Measurements from ENCODE around the gene RAB36.
"Not testable (repeated sequence)": the region's sequence is repeated elsewhere in the genome, so short reads cannot be mapped to it uniquely, and the experiment has no call there.

Gene RAB36

GRCh38 chr22:23121000-23121421, 24.3 kb upstream of the RAB36 start:
- no peak for DNase-seq (ENCODE audit: low read depth)

GRCh38 chr22:23121424-23121823, 23.9 kb upstream of the RAB36 start:
- DNase-seq (ENCODE audit: low read depth) = no peak

DNA sequence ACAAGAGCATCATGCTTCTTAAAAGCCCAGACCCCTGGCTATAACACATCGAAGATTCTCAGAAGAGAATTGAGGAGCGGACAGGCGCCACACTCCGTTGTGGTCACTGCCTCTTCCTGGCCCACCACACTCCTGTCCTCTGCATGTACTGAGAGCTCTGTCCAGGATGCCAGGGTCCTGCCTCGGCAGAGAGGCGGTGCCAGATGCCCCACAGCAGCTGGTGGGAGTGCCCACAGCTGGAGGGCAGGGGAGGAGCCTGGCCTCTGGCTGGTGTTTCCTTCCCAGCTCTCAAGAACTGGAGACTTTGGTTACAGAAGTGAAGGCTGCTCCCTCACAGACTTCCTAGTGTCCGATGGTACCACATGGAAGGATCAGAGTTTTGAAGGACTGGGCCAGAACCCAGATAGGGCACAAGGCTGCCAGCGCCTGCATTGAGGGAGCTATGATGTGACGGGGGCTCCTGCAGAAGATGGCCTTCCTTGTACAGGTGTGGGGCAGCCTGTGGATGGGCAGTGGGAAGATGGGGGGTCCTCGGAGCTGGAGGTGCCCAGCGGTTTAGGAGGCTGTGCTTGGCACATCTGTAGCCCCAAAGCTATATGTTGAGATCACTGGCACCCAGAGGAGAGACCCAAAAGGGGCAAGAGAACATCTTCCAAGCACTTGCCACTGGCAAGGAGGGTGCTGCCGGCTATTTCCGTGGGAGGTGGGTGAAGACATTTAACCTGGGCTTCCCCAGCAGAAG, 22.9 kb upstream of the RAB36 start:
- DNase-seq (ENCODE audit: low read depth) = no peak

DNA sequence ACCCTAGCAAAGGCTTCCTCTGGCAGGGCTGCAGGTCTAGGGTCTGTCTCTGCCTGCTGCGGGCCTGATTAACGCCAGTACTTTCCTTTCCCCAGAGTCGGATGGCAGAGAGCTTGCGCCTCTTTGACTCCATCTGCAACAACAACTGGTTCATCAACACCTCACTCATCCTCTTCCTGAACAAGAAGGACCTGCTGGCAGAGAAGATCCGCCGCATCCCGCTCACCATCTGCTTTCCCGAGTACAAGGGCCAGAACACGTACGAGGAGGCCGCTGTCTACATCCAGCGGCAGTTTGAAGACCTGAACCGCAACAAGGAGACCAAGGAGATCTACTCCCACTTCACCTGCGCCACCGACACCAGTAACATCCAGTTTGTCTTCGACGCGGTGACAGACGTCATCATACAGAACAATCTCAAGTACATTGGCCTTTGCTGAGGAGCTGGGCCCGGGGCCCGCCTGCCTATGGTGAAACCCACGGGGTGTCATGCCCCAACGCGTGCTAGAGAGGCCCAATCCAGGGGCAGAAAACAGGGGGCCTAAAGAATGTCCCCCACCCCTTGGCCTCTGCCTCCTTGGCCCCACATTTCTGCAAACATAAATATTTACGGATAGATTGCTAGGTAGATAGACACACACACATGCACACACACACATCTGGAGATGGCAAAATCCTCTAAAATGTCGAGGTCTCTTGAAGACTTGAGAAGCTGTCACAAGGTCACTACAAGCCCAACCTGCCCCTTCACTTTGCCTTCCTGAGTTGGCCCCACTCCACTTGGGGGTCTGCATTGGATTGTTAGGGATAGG, 22.1 kb upstream of the RAB36 start:
- DNase-seq (ENCODE audit: low read depth) = no peak

- no peak for DNase-seq (ENCODE audit: low read depth)
Observed at GRCh38 chr22:23123804-23124254, 21.4 kb upstream of the RAB36 start.

GRCh38 chr22:23124611-23125511, 20.4 kb upstream of the RAB36 start:
- no peak for DNase-seq (ENCODE audit: low read depth)

GRCh38 chr22:23125512-23126103, 19.7 kb upstream of the RAB36 start:
- DNase-seq (ENCODE audit: low read depth) = no peak

DNA sequence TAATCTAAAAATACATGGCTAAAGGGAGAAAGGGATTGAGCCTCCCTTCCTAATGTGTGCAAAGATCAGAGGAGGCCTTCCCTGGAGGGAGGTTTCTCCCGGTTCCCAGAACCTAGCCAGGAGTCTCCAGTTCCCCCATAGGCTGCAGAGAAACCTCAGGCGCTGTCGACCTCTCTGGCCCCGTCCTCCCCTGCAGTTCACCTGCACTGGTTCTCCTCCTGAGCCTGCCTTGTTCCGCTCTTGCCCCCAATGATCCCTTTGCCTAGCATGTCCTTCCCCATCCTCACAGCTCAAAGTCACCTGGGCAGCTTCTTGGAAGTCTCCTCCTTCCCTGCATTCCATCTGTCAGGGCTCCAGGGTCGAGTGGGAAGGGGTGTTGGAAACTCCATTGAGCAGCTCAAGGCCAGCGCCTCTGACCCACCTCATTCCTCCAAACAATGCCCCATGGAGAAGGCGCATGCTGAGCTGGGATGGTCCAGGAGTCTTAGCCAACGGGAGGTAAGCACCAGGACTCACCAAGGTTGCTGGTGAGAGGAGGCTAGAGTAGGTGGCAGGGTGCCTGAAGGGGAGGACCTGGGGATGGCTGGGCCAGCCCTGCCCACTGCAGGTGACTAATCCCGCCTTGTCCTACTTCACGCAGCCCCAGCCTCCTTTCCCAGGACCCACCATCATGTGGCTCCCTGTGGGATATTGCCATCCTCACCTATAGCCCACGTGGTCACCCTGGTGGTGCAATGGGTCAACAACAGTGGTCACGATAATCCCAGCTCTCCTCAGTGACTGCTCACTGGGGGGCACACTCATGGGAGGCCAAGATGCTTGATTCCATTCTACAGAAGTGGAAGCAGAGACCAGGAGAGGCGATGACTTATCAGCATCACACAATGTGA, 18.9 kb upstream of the RAB36 start:
- DNase-seq (ENCODE audit: low read depth) = no peak

- no peak for DNase-seq (ENCODE audit: low read depth)
Observed at GRCh38 chr22:23127055-23127756, 18.1 kb upstream of the RAB36 start.

GRCh38 chr22:23127788-23128187, 17.5 kb upstream of the RAB36 start:
- no peak for DNase-seq (ENCODE audit: low read depth)

- peak; percentile 41 for DNase-seq (ENCODE audit: low read depth)
Observed at GRCh38 chr22:23128269-23129108, 16.8 kb upstream of the RAB36 start.

DNA sequence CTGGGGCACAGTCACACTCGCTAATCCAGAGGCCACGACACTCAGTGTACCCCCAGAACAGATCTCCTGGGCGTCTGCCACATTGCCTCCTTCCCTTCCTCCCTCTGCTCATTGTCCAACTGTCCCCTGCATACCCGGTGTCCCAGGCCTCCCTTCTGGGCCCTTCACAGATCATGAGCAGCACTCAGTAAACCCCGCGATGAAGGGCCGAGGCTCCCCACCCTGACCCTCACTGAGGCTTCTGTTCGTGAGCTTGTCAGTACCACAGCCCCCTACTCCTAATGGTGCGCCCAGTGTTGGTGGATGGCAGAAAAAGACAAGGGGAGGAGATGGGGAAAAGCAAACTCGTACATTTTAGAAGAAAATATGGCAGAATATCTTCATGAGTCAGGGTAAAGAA, 16.1 kb upstream of the RAB36 start:
- DNase-seq (ENCODE audit: low read depth) = no peak

- DNase-seq (ENCODE audit: low read depth) = no peak
Observed at GRCh38 chr22:23130697-23131096, 14.6 kb upstream of the RAB36 start.

DNA sequence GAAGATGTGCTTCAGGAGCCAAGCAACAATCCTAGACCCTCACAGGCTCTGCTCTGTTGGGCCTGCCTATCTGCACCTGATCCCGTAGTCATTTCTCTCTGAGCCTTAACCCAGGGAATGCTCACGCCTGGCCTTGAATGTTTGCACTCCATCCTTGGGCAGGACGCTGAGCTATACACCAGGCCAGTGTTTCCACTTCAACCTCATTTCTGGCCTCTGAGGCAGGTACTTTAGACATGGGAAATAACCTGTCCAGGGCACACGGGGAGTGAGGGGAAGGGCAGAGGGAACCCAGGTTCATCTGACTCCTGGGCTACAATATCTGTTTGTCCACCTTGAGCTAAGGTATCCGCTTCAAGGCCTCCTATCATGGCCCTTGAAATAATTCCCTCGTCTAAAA, 13.3 kb upstream of the RAB36 start:
- DNase-seq (ENCODE audit: low read depth) = no peak

- DNase-seq (ENCODE audit: low read depth) = no peak
Observed at GRCh38 chr22:23132376-23133091, 12.7 kb upstream of the RAB36 start.

DNA sequence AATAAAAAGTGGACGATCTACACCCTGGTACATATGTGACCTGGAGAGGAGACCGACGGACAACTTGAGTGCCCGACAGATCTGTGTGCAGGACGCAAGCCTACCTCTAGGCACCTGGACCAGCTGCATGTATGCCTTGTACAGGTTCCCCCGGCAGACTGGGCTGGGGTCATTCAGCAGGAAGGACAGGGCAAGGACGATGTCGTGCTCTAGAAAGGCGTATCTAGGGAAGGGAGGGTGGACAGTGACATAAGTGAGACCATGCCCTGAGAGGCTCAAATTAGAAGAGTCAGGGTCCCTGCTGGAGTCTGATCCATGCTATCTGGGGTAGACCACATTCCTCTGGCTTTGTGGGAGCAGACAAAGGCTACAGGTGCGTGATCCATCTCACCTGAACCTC, 11.4 kb upstream of the RAB36 start:
- DNase-seq (ENCODE audit: low read depth) = no peak

DNA sequence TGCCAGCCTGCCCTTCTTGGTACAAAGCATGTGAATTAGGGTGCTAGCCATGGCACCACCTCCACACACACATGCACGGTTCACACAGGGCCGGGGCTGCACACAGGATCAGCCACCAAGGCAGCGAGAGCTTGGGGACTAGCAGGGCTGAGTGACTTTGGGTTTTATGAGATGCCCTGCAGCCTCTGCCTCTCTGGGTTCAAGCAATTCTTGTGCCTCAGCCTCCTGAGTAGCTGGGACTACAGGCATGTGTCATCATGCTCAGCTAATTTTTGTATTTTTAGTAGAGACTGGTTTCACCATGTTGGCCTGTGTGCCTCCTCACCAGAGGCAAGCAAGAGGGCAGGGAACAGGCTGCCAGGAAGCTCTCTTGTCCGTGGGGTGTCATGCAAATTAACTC, 8.3 kb upstream of the RAB36 start:
- DNase-seq (ENCODE audit: low read depth) = not testable (repeated sequence)

GRCh38 chr22:23137468-23137867, 7.8 kb upstream of the RAB36 start:
- no peak for DNase-seq (ENCODE audit: low read depth)
